Measurements from ENCODE around the gene BMP10. TPM values are rescaled to one million over a fixed set of nuclear protein-coding genes. Genes with fewer than 3 reads are reported as not detected.

The BMP10 gene
- total and polyA plus RNA-seq, 2 of the 8 experiments (the other 6 are each of a cell fraction or from before 2014, with no cell fraction given) = not detected

GRCh38 chr2:68831686-68832232 lies 39.4 kb downstream of the BMP10 start:
- DNase-seq (ENCODE audit: low read depth in 1 of 2, low spot score in 2 of 2) (no peak), FAIRE-seq (no peak)
- no peak overlapping the region for H2AK5ac ChIP-seq (ENCODE audit: low read depth, low read length)
- H3K36me3 ChIP-seq (ENCODE audit: control insufficient read depth in 2 of 4, insufficient read depth in 4 of 4, low read length in 3 of 4) = no peaks in the 10 kb centered on the region
- H3K4me1 ChIP-seq (replicated peaks in 1 of 4; ENCODE audit: control insufficient read depth in 3 of 4, insufficient read depth in 4 of 4, low read length in 3 of 4) = peaks cover 0 to 1% (median 0%) of the 10 kb centered on the region in 4 experiments; a peak in 1 of 7 replicates
- H2AFZ ChIP-seq (ENCODE audit: low read length) = no peak overlapping the region
- H3K9me3 ChIP-seq (ENCODE audit: insufficient read depth in 2 of 2, low read depth in 1 of 2, low read length in 1 of 2) = no peaks in the 10 kb centered on the region
- ChIA-PET CTCF (ENCODE audit: partially characterized antibody) (interaction anchor here (0.7 to 3.7 kb wide), 2 partner anchors 80 to 117 kb away, joined by 3 to 11 read pairs; no protein-coding TSS in a partner anchor), POLR2A (ENCODE audit: partially characterized antibody) (no interaction called here)
- H3K79me1 ChIP-seq (ENCODE audit: low read depth, low read length) = no peaks in the 10 kb centered on the region
- H3K18ac ChIP-seq (ENCODE audit: extremely low read depth, low read length) = no peak overlapping the region
- H3K9ac ChIP-seq (replicated peaks in 1 of 4; ENCODE audit: extremely low read depth in 1 of 4, low read depth in 3 of 4, low read length in 3 of 4) = no peak overlapping the region
- H3K23ac ChIP-seq (ENCODE audit: insufficient read length) = no peak overlapping the region
- no peak overlapping the region for H3K4me3 ChIP-seq (ENCODE audit: extremely low read depth in 1 of 4, insufficient read depth in 2 of 4, low read depth in 3 of 4, low read length in 4 of 4)
- H3K56ac ChIP-seq (replicated peaks; ENCODE audit: insufficient read length, low read depth, low read length) = no peak overlapping the region
- no peak overlapping the region for H4K5ac ChIP-seq (ENCODE audit: insufficient read length, low read depth, low read length)
- H3K14ac ChIP-seq (ENCODE audit: insufficient read length) = no peak overlapping the region
- H2BK15ac ChIP-seq (ENCODE audit: low read length) = no peak overlapping the region
- no peaks in the 10 kb centered on the region for H3K23me2 ChIP-seq (ENCODE audit: low read depth, low read length)
- no peaks in the 10 kb centered on the region for H3K27me3 ChIP-seq (replicated peaks in 1 of 4; ENCODE audit: control insufficient read depth in 3 of 4, extremely low read depth in 1 of 4, insufficient read depth in 3 of 4, low read length in 3 of 4)
- no peaks in the 10 kb centered on the region for H3K79me2 ChIP-seq (ENCODE audit: control insufficient read depth in 1 of 2, insufficient read depth in 2 of 2, low read length in 2 of 2)
- no peak overlapping the region for H3K27ac ChIP-seq (ENCODE audit: low read depth, low read length)
- H4K20me1 ChIP-seq (replicated peaks in 1 of 2; ENCODE audit: control insufficient read depth in 1 of 2, insufficient read depth in 2 of 2, low read length in 2 of 2) = no peaks in the 10 kb centered on the region
- H4K8ac ChIP-seq (ENCODE audit: extremely low read depth, insufficient read depth, low read length) = no peak overlapping the region
- no peak overlapping the region for H3K4me2 ChIP-seq (ENCODE audit: insufficient read depth in 1 of 2, low read depth in 2 of 2, low read length in 2 of 2)
- WGBS, 2 experiments (ENCODE audit: extremely low coverage in 1 of 2, insufficient coverage in 1 of 2, insufficient read length in 1 of 2, insufficient replicate concordance in 2 of 2, low coverage in 1 of 2, low lambda C conversion rate in 2 of 2, missing lambda C conversion rate in 1 of 2) = 100% methylated on average over 3 of the region's 3 CpGs; no CpG with 5 or more reads in 1 of the 2 experiments
- no peak overlapping the region for H2BK20ac ChIP-seq (ENCODE audit: low read length)
- no peak overlapping the region for H2BK5ac ChIP-seq (ENCODE audit: low read depth, low read length)
- H2BK12ac ChIP-seq (ENCODE audit: low read depth, low read length) = no peak overlapping the region
- no peak overlapping the region for H2BK120ac ChIP-seq (replicated peaks; ENCODE audit: low read depth, low read length)
- TF ChIP-seq, protein P1, sequence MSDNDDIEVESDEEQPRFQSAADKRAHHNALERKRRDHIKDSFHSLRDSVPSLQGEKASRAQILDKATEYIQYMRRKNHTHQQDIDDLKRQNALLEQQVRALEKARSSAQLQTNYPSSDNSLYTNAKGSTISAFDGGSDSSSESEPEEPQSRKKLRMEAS (IDR thresholded peaks at IDR 0.05) = no peak
- TF ChIP-seq SIX5 (IDR thresholded peaks at IDR 0.05; ENCODE audit: low read depth, low read length) = no peak
- TF ChIP-seq FOSL1 (IDR thresholded peaks at IDR 0.05; ENCODE audit: insufficient read depth, low read depth, low read length) = no peak
- no peak for TF ChIP-seq SP2 (IDR thresholded peaks at IDR 0.05; ENCODE audit: low read length)
- no peak for TF ChIP-seq SUZ12 (IDR thresholded peaks at IDR 0.05; ENCODE audit: low read length)
- no peak for TF ChIP-seq SIRT6 (IDR thresholded peaks at IDR 0.05; ENCODE audit: low read length)
- TF ChIP-seq, protein P2, sequence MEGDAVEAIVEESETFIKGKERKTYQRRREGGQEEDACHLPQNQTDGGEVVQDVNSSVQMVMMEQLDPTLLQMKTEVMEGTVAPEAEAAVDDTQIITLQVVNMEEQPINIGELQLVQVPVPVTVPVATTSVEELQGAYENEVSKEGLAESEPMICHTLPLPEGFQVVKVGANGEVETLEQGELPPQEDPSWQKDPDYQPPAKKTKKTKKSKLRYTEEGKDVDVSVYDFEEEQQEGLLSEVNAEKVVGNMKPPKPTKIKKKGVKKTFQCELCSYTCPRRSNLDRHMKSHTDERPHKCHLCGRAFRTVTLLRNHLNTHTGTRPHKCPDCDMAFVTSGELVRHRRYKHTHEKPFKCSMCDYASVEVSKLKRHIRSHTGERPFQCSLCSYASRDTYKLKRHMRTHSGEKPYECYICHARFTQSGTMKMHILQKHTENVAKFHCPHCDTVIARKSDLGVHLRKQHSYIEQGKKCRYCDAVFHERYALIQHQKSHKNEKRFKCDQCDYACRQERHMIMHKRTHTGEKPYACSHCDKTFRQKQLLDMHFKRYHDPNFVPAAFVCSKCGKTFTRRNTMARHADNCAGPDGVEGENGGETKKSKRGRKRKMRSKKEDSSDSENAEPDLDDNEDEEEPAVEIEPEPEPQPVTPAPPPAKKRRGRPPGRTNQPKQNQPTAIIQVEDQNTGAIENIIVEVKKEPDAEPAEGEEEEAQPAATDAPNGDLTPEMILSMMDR (IDR thresholded peaks at IDR 0.05; ENCODE audit: control extremely low read depth in 1 of 3, insufficient read depth in 1 of 3, low read depth in 1 of 3, low read length in 3 of 3) = no peak
- TF ChIP-seq RBBP5 (IDR thresholded peaks at IDR 0.05; ENCODE audit: borderline replicate concordance, low read depth, low read length) = no peak
- H4K91ac ChIP-seq (replicated peaks; ENCODE audit: insufficient read length, low read length) = no peak overlapping the region
- H3K4ac ChIP-seq (replicated peaks; ENCODE audit: insufficient read length, low read depth, low read length) = no peak overlapping the region
